Measurements from ENCODE around the gene PAFAH2. TPM values are rescaled to one million over a fixed set of nuclear protein-coding genes. Genes with fewer than 3 reads are reported as not detected.

PAFAH2 gene
- total RNA-seq, 1 experiment from 2014 or later, result 12.4 TPM

GRCh38 chr1:25955553-25955952, 42.3 kb downstream of the PAFAH2 start:
- no peak overlapping the region for H3K4me2 ChIP-seq (ENCODE audit: insufficient read depth, insufficient read length, low read length)
- no peak overlapping the region for H2BK12ac ChIP-seq (ENCODE audit: insufficient read length, low read depth, low read length)
- no peaks in the 10 kb centered on the region; the same call in 1 of the 2 replicates for H3K4me1 ChIP-seq (ENCODE audit: insufficient read depth, low read length)
- H3K9me3 ChIP-seq (ENCODE audit: control insufficient read depth, low read depth, low read length), result no peaks in the 10 kb centered on the region
- no peaks in the 10 kb centered on the region; the same call in 1 of the 2 replicates for H3K27me3 Mint-ChIP-seq (ENCODE audit: low read depth)
- peaks cover 18 to 28% (median 24%) of the 10 kb centered on the region in 3 experiments for H3K36me3 Mint-ChIP-seq (ENCODE audit: insufficient read depth in 1 of 3, low read depth in 3 of 3)
- H3K14ac ChIP-seq (ENCODE audit: insufficient read depth, low read length), result no peak overlapping the region
- H3T11ph ChIP-seq (ENCODE audit: low read length), result no peak overlapping the region
- no peak overlapping the region for H2BK20ac ChIP-seq (ENCODE audit: low read depth, low read length, poor library complexity, severe bottlenecking)
- no peak for TF ChIP-seq CTCF (conservative IDR thresholded peaks at IDR 0.05)
- H4K8ac ChIP-seq (replicated peaks; ENCODE audit: insufficient read length, low read depth, low read length), result no peak overlapping the region
- H2AK5ac ChIP-seq (ENCODE audit: insufficient read length, low read length), result no peak overlapping the region
- no peak overlapping the region for H3K23ac ChIP-seq (ENCODE audit: insufficient read length, low read depth, low read length)
- DNase-seq, result no peak
- no peak overlapping the region for H4K5ac ChIP-seq (ENCODE audit: insufficient read length, low read depth, low read length)
- H3K79me2 ChIP-seq (ENCODE audit: insufficient read depth, low read length), result no peaks in the 10 kb centered on the region
- H3K27ac ChIP-seq (ENCODE audit: insufficient read length, low read depth, low read length), result no peak overlapping the region
- no peak overlapping the region for H3K56ac ChIP-seq (ENCODE audit: insufficient read length, low read depth, low read length)
- no peak overlapping the region for H2BK5ac ChIP-seq (ENCODE audit: insufficient read length, low read length)
- H3K4ac ChIP-seq (ENCODE audit: low read depth, low read length), result no peak overlapping the region
- no peaks in the 10 kb centered on the region for H3K79me1 ChIP-seq (ENCODE audit: insufficient read depth, low read depth, low read length, poor library complexity, severe bottlenecking)
- no peak overlapping the region for H2AFZ ChIP-seq (ENCODE audit: low read length)
- no peaks in the 10 kb centered on the region for H3K23me2 ChIP-seq (ENCODE audit: insufficient read length, low read depth, low read length, poor library complexity, severe bottlenecking)
- no peak overlapping the region for H3K9ac ChIP-seq (ENCODE audit: extremely low read depth, insufficient read length, low read length)
- no peak overlapping the region for H3K4me3 Mint-ChIP-seq
- no peak overlapping the region for H3K27ac Mint-ChIP-seq
- peaks cover 8 to 12% of the 10 kb centered on the region in 2 experiments for H3K4me1 Mint-ChIP-seq
- 0 out of 5 replicates have a peak, but pooled peaks cover 0 to 2% of the 10 kb centered on the region in 2 experiments for H3K9me3 Mint-ChIP-seq
- H4K20me1 ChIP-seq (ENCODE audit: control insufficient read depth, insufficient read depth, insufficient read length), result no peaks in the 10 kb centered on the region
- no peak overlapping the region for H2BK15ac ChIP-seq (ENCODE audit: low read depth, low read length)
- no peak overlapping the region for H4K91ac ChIP-seq (ENCODE audit: insufficient read length, low read depth, low read length)
- no peak overlapping the region for H2BK120ac ChIP-seq (ENCODE audit: low read depth, low read length, poor library complexity, severe bottlenecking)
- H3K18ac ChIP-seq (ENCODE audit: insufficient read length, low read depth, low read length), result no peak overlapping the region
- H3K27me3 ChIP-seq (ENCODE audit: insufficient read depth, low read length), result no peaks in the 10 kb centered on the region

Data from H9 (cell line).